ENCODE results near the gene NMNAT2. TPM values are rescaled to one million over a fixed set of nuclear protein-coding genes. Genes with fewer than 3 reads are reported as not detected.

The NMNAT2 gene
- total and polyA plus RNA-seq, 2 of the 8 experiments (the other 6 are each of a cell fraction or from before 2014, with no cell fraction given): 6.5 to 20.9 TPM

DNA sequence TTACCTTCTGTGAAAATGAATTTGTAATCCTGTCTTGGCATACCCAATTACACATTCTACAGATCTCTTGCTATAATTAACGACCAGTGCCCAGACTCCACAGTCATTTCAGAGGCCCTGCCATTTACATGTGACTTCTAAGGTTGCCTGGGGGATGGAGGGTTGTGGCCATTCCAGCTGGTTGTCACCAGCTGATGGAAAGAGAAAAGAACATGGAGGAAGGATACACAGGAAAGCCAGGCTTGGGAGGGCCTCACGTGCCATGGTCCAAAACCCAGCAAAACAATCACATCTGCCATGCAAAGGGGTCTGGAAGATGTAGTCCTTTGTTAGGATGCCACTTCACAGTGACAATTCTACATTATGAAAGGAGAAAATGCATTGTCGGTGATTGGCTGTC, 172.8 kb downstream of the NMNAT2 start:
- H3K4me2 ChIP-seq (ENCODE audit: insufficient read depth in 1 of 2, low read depth in 2 of 2, low read length in 2 of 2): no peak overlapping the region
- no peak overlapping the region for H2BK120ac ChIP-seq (replicated peaks; ENCODE audit: low read depth, low read length)
- no peak overlapping the region for H3K23ac ChIP-seq (ENCODE audit: insufficient read length)
- no peaks in the 10 kb centered on the region for H4K20me1 ChIP-seq (replicated peaks in 1 of 2; ENCODE audit: control insufficient read depth in 1 of 2, insufficient read depth in 2 of 2, low read length in 2 of 2)
- no peak overlapping the region for H3K4me3 ChIP-seq (ENCODE audit: extremely low read depth in 1 of 4, insufficient read depth in 2 of 4, low read depth in 3 of 4, low read length in 4 of 4)
- H3K18ac ChIP-seq (ENCODE audit: extremely low read depth, low read length): no peak overlapping the region
- H3K23me2 ChIP-seq (ENCODE audit: low read depth, low read length): no peaks in the 10 kb centered on the region
- H2BK12ac ChIP-seq (ENCODE audit: low read depth, low read length): no peak overlapping the region
- H2BK20ac ChIP-seq (ENCODE audit: low read length): no peak overlapping the region
- H3K27me3 ChIP-seq (replicated peaks in 1 of 4; ENCODE audit: control insufficient read depth in 3 of 4, extremely low read depth in 1 of 4, insufficient read depth in 3 of 4, low read length in 3 of 4): no peaks in the 10 kb centered on the region
- no peak for DNase-seq (ENCODE audit: low read depth in 1 of 2, low spot score in 2 of 2)
- H2BK15ac ChIP-seq (ENCODE audit: low read length): no peak overlapping the region
- CTCF ChIA-PET (ENCODE audit: partially characterized antibody): interaction anchor here (2.5 kb wide), 1 partner anchor 11 kb away, joined by 10 read pairs; no protein-coding TSS in a partner anchor
- no peak overlapping the region for H2AK5ac ChIP-seq (ENCODE audit: low read depth, low read length)
- H4K8ac ChIP-seq (ENCODE audit: extremely low read depth, insufficient read depth, low read length): no peak overlapping the region
- H3K4me1 ChIP-seq (replicated peaks in 1 of 4; ENCODE audit: control insufficient read depth in 3 of 4, insufficient read depth in 4 of 4, low read length in 3 of 4): peaks cover 0 to 3% (median 1%) of the 10 kb centered on the region in 4 experiments; a peak in 2 of 7 replicates
- no peak overlapping the region for H2BK5ac ChIP-seq (ENCODE audit: low read depth, low read length)
- no peaks in the 10 kb centered on the region for H3K9me3 ChIP-seq (ENCODE audit: insufficient read depth in 2 of 2, low read depth in 1 of 2, low read length in 1 of 2)
- H2AFZ ChIP-seq (ENCODE audit: low read length): no peak overlapping the region
- H3K14ac ChIP-seq (ENCODE audit: insufficient read length): no peak overlapping the region
- H3K79me2 ChIP-seq (ENCODE audit: control insufficient read depth in 1 of 2, insufficient read depth in 2 of 2, low read length in 2 of 2): no peaks in the 10 kb centered on the region
- no peak overlapping the region for H4K91ac ChIP-seq (replicated peaks; ENCODE audit: insufficient read length, low read length)
- no peak overlapping the region for H4K5ac ChIP-seq (ENCODE audit: insufficient read length, low read depth, low read length)
- H3K36me3 ChIP-seq (ENCODE audit: control insufficient read depth in 2 of 4, insufficient read depth in 4 of 4, low read length in 3 of 4): no peaks in the 10 kb centered on the region
- POLR2A ChIA-PET (ENCODE audit: partially characterized antibody): no interaction called here
- no peak overlapping the region for H3K27ac ChIP-seq (ENCODE audit: low read depth, low read length)
- WGBS, 2 experiments (ENCODE audit: extremely low coverage in 1 of 2, insufficient coverage in 1 of 2, insufficient read length in 1 of 2, insufficient replicate concordance in 2 of 2, low coverage in 1 of 2, low lambda C conversion rate in 2 of 2, missing lambda C conversion rate in 1 of 2): 94% methylated on average over 3 of the region's 3 CpGs; no CpG with 5 or more reads in 1 of the 2 experiments
- no peak overlapping the region for H3K9ac ChIP-seq (replicated peaks in 1 of 4; ENCODE audit: extremely low read depth in 1 of 4, low read depth in 3 of 4, low read length in 3 of 4)
- H3K56ac ChIP-seq (replicated peaks; ENCODE audit: insufficient read length, low read depth, low read length): no peak overlapping the region
- H3K79me1 ChIP-seq (ENCODE audit: low read depth, low read length): no peaks in the 10 kb centered on the region
- H3K4ac ChIP-seq (replicated peaks; ENCODE audit: insufficient read length, low read depth, low read length): no peak overlapping the region
- no peak for FAIRE-seq
- TF ChIP-seq BACH1 (IDR thresholded peaks at IDR 0.05; ENCODE audit: low read length) (no peak), RBBP5 (IDR thresholded peaks at IDR 0.05; ENCODE audit: borderline replicate concordance, low read depth, low read length) (no peak), FOSL1 (IDR thresholded peaks at IDR 0.05; ENCODE audit: insufficient read depth, low read depth, low read length) (no peak), KDM1A (IDR thresholded peaks at IDR 0.05; ENCODE audit: borderline replicate concordance, low read length) (no peak), SIX5 (IDR thresholded peaks at IDR 0.05; ENCODE audit: low read depth, low read length) (no peak), TAF1 (IDR thresholded peaks at IDR 0.05; ENCODE audit: low read depth, low read length) (no peak), CEBPB (IDR thresholded peaks at IDR 0.05; ENCODE audit: low read depth, low read length) (no peak), TBP (IDR thresholded peaks at IDR 0.05; ENCODE audit: low read depth, low read length) (no peak), POLR2A (IDR thresholded peaks at IDR 0.05; ENCODE audit: control extremely low read depth in 1 of 2, low read depth in 2 of 2, low read length in 2 of 2) (no peak), SP1 (IDR thresholded peaks at IDR 0.05; ENCODE audit: low read depth, low read length) (no peak), SP2 (IDR thresholded peaks at IDR 0.05; ENCODE audit: low read length) (no peak), SUZ12 (IDR thresholded peaks at IDR 0.05; ENCODE audit: low read length) (no peak), YY1 (IDR thresholded peaks at IDR 0.05; ENCODE audit: low read depth, low read length) (no peak), MAFK (IDR thresholded peaks at IDR 0.05; ENCODE audit: low read depth, low read length) (no peak), CBX8 (IDR thresholded peaks at IDR 0.05; ENCODE audit: borderline replicate concordance, low read depth, low read length) (no peak)
- TF ChIP-seq, protein P1, sequence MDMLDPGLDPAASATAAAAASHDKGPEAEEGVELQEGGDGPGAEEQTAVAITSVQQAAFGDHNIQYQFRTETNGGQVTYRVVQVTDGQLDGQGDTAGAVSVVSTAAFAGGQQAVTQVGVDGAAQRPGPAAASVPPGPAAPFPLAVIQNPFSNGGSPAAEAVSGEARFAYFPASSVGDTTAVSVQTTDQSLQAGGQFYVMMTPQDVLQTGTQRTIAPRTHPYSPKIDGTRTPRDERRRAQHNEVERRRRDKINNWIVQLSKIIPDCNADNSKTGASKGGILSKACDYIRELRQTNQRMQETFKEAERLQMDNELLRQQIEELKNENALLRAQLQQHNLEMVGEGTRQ (IDR thresholded peaks at IDR 0.05; ENCODE audit: low read length): no peak
